GM18498 (cell line): ENCODE results near the gene POP7.
"Not testable (repeated sequence)": the region's sequence is repeated elsewhere in the genome, so short reads cannot be mapped to it uniquely, and the experiment has no call there.

Experiments
- ATAC-seq: cut with Tn5 transposase; IDR thresholded peaks from one replicate; pipeline ENCODE4 v1.9.1; 2021; ENCODE audit warnings: mild to moderate bottlenecking, moderate library complexity; ENCODE audit not compliant: unreplicated experiment

POP7 gene

DNA sequence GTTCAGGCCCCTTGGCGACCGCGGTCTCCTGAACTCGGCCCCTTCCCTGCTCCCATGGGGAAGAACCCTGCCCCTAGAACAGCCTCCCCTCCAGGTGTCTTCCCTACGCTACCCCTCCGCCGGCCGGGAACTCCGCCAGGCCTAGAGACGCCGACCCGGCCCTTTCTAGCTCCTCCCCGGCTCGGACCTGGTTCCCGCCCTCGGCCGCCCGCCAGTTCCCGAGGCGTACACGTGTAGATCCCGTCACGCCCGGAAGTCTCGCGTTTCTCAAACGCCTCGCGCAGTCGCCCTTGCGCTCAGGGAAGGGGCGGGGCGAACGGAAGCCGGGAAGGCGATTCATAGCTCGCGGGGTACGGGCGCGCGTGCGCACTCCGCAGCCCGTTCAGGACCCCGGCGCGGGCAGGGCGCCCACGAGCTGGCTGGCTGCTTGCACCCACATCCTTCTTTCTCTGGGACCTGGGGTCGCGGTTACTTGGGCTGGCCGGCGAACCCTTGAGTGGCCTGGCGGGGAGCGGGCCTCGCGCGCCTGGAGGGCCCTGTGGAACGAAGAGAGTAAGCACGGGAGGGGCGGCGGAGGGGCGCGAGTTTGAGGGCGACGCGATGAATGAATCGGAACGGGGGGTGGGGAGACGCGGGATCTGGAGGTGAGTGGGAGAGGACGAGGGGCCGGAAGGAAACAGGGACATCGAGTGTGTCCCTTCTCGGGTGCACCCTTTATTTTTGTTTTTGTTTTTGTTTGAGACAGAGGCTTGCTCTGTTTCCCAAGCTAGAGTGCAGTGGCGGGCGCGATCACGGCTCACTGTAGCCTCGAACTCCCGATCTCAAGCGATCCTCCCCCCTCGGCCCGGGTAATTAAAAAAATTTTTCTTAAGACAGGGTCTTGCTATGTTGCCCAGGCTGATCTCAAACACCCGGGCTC, at the start of gene POP7:
POP7 (plus strand) TSS at position 369 of the 919 bp plus-strand sequence. CDS start 710 bp downstream, outside the sequence.
- peak; percentile 89 for ATAC-seq

DNA sequence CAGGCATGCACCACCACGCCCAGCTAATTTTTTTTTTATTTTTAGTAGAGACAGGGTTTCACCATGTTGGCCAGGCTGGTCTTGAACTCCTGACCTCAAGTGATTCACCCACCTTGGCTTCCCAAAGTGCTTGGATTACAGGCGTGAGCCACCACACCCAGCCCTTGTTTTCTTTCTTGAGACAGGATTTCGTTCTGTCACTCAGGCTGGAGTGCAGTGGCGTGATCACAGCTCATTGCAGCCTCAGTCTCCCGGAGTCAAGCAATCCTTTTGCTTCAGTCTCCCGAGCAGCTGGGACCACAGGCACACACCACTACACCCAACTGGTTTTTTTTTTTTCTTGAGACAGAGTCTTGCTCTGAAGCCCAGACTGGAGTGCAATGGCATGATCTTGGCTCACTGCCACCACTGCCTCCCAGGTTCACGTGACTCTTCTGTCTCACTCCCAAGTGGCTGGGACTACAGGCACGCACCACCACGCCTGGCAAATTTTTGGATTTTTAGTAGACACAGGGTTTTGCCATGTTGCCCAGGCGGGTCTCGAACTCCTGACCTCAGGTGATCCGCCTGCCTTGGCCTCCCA, 43.6 kb upstream of the POP7 start:
- not testable (repeated sequence) for ATAC-seq

DNA sequence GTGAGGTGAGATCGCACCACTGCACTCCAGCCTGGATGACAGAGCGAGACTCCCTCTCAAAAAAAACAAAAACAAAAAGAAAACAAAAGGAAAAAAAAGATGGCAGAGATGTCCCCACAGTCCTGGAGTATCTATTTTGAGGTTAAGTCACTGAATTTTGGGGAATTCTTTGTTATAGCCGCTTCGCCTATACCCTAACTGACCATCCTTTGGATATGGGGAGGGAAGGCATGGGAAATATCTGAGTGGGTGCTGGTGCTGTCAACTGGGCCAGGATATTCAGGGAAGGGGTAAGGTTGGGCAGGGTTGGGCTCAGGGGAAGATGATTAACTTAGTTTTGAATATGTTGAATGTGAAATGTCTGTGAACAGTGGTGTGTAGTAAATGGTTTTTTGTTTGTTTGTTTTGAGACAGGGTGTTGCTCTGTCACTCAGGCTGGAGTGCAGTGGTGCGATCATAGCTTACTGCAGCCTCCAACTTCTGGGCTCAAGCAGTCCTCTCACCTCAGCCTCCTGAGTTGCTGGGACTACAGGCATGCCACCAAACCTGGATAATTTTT, 40.7 kb upstream of the POP7 start:
- ATAC-seq, result no peak

DNA sequence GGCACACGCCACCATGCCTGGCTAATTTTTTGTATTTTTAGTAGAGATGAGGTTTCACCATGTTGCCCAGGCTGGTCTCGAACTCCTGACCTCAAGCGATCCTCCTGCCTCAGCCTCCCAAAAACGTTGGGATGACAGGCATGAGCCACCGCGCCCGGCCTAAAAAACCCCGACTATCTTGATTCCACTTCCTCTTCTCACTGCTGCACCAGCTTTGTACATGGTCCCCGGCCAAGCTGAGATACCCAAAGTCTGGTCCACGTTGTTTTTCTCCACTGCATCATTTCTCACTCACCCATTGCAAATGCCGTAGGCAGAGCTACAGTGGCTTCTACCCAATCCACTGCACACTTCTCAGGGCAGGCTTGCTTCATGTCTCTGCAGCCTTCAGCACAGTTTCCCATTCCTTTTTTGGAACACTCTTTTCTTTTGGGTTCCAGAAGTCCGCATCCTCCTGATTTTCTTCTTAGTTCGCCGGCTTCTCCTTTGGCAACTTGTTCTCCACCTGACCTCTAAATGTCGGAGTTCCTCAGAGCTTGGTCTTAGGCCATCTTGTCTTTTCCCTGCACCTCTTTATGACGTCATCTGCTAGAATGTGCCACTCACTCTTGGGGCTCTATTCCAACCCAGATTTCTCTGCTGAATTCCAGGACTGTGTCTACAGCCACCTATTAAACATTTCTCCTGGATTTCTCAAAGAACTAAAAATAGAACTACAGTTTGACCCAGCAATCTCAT, 38.4 kb upstream of the POP7 start:
- no peak for ATAC-seq

DNA sequence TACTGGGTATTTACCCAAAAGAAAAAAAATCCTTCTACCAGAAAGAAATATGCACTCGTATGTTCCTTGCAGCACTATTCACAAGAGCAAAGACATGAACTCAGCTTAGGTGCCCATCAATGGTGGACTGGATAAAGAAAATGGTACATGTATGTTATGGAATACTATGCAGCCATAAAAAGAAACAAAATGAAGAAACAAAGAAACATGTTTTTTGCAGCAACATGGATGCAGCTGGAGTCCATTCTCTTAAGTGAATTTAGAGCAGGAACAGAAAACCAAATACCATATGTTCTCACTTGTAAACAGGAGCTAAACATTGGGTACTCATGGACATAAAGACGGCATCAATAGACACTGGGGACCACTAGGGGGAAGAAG, 37.9 kb upstream of the POP7 start:
- ATAC-seq, result no peak

DNA sequence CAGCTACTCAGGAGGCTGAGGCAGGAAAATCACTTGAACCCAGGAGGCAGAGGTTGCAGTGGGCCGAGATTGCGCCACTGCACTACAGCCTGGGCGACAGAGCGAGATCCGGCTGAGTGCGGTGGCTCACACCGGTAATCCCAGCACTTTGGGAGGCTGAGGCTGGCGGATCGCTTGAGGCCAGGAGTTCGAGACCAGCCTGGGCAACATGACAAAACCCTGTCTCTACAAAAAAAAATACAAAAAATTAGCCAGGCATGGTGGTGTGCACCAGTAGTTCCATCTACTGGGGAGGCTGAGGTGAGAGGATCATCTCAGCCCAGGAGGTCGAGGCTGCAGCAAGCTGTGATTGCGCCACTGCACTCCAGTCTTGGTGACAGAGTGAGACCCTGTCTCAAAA, 36.8 kb upstream of the POP7 start:
- not testable (repeated sequence) for ATAC-seq

DNA sequence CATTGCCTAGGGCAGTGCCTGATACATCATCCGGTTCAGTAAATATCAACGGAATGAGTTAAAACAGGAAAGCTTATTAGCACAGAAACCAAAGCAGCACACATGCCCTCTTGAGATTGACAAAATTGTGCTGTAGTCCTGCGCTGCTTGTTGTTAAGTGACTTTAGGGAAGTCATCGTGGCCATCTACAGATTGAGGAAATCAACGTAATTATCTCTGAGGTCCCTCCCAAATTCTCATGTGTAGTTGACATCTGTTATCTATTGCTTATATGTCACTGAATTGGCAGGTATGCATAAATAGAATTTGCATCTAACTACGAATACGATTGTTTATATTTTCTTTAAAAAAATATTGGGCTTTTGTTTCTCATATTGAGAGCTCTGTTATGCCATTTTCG, 35.8 kb upstream of the POP7 start:
- ATAC-seq, result no peak

DNA sequence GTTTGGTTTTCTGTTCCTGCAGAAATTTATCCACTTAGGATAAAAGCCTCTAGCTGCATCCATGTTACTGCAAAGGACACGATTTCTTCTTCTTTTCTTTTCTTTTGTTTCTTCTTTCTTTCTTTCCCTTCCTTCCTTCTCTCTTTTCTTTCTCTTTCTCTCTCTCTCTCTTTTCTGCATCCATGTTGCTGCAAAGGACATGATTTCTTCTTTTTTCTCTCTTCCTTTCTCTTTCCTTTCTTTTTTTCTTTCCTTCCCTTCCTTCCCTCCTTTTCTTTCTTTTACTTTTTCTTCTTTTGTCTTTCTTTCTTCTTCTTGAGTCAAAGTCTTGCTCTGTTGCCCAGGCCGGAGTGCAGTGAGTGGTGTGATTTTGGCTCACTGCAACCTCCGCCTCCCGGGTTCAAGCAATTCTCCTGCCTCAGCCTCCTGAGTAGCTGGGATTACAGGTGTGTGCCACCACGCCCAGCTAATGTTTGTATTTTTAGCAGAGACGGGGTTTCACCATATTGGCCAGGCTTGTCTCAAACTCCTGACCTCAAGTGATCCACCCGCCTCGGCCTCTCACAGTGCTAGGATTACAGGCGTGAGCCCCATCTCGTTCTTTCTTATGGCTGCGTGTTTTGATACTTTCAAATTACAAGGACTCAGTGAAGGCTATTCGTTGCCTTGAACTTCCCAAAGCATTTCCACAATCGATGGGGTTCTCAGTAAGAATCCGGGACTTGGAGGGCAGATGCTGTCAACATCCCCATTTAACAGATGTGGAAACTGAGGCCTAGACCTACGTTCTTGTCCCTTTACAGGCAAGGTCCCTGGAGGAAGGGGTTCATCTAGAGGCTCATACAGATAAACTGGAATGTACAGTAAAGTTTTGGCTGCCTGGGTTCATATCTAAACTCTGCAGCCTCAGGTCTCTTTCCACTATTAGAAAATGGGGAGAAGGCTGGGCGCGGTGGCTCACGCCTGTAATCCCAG, 34.3 kb upstream of the POP7 start:
- no peak for ATAC-seq

DNA sequence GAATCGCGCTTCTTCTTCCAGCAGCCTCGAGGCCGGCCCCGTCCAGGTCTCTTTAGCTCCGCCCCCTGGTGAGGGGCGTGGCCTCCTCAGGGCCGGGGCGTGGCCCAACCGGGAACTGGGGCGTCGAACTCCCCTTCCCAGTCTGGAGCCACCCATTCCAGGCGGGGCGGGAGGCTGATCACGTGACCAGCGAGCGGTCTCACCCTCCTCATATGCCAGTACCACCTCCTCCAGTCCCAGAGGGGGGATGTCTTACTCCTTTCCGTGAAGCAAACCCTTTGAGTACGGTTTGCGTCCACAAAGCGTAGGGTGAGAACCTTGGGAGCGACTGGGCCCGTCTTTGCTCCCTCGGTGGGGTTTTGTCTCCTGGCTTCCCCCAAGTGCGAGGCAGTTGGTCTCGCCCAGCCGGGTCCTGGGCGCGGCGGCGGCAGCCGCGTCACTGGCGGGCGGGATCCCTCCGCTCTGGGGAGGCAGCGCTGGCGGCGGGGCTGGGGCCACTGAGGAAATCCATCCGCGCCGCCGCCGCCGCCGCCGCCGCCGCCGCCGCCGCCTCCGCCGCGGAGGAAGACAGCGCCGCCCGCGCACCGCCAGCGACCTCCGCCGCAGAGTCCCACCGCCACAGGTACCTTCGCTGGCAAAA, 32.5 kb upstream of the POP7 start, which contains the start of gene GNB2:
GNB2 (plus strand) TSS at position 439 of the 640 bp plus-strand sequence. CDS start 2,526 bp downstream, outside the sequence.
- ATAC-seq, result peak; percentile 55

DNA sequence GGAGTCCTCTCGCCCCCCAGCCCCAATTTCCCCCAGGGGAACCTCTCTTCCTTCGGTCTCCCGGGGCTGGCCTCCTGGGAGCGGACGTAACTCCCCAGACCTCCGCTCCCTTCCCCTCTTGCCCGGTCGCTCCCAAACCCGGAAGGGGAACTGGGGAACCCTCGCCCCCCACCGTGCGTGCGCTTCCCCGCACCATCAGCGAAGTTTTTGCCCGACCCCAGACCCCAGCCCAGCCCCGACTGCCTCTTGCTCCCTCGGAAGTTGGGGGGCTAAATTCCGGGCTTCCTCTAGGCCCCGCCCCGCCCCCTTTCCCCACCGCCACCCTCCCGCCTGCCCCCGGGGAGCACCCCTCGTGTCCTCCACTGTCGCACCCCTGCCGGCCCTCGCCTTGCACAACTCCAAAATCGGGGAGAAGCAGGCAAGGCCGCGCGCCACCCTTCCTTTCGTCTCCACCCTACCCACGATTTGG, 31.9 kb upstream of the POP7 start:
- no peak for ATAC-seq

DNA sequence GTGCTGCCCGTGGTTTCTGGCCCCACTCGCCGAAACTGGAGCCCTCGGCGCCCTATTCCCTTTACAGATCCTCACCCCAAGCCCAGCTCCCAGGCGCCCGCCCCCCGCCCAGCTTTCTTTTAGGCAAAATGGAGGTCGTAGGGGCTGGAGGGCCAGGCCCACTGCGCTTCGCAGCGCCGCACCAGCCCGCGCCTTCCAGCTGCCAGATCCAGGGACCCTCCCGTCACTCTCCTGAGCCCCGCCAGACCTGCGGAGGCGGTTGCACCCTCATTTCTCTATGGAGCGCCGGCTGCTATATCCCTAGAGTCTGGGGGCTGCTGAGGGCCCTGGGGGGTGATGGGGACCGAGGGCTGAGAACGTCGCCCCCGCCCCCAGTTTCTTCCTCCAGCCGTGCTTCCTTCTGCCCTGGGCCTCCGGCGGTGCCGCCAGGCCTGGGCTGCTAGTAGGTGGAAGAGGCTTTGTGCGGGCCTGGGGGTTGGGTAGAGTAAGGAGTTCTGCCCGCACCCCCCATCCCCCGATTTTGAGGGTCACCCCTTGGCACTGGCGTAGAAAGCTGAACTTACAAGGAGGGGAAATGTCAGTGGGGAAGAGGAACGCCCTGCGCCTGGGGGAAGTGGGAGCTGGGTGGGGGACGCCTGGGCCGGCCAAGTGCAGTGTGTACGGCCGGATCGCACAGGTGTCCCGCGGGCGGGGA, 31.4 kb upstream of the POP7 start:
- ATAC-seq, result no peak

DNA sequence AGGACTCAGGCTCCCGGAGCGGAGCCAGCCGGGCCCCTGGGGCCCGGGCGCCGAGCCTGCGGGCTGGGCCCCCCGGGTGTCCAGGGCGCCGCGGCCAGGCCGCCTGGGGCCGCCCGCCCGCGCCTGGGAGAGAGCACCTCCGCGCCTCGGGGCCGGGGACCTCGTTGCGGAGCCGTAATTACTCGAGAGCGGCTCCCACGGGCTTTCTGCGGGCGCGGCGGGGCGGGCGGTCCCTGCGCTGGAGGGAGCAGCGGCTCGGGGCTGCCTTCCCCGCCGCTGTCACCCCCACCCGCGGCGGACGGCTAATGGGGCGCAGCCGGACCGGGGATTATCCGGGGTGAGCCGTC, 30.8 kb upstream of the POP7 start:
- ATAC-seq, result no peak

DNA sequence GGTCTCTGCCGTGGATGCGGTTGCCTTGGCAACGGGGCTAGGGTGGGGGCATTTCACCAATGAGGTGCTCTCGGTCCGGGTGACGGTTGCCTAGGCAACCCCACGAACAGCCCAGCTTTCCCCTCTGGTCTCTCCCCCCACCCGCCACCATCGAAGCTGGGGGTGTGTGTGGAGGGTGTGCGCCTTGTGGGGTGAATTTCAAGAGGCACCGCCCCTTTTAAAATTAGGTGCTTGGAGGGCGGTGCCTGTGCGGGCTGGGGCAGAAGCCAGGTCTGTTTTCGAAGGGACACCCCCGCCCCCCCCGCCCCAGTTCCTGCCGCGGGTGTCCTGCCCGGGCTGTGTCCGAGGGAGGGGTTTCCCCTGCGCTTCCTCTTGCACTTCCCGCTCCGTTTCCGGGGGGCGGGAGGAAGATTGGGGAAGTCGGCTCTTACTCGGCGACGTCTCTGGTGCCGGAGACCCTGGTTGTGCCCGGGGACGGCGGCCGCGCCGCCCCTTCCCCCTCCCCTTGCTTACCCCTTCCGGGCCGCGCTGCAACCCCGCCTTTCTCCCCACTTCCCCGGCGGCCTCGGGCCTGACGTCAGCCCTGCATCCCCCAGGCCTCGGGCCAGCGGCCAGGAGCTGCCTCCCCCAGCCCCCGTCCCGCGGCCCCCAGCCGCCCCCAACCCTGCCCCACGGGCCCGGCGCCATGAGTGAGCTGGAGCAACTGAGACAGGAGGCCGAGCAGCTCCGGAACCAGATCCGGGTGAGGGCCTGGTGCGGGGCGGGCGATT, 30.2 kb upstream of the POP7 start:
- ATAC-seq, result peak; percentile 38

DNA sequence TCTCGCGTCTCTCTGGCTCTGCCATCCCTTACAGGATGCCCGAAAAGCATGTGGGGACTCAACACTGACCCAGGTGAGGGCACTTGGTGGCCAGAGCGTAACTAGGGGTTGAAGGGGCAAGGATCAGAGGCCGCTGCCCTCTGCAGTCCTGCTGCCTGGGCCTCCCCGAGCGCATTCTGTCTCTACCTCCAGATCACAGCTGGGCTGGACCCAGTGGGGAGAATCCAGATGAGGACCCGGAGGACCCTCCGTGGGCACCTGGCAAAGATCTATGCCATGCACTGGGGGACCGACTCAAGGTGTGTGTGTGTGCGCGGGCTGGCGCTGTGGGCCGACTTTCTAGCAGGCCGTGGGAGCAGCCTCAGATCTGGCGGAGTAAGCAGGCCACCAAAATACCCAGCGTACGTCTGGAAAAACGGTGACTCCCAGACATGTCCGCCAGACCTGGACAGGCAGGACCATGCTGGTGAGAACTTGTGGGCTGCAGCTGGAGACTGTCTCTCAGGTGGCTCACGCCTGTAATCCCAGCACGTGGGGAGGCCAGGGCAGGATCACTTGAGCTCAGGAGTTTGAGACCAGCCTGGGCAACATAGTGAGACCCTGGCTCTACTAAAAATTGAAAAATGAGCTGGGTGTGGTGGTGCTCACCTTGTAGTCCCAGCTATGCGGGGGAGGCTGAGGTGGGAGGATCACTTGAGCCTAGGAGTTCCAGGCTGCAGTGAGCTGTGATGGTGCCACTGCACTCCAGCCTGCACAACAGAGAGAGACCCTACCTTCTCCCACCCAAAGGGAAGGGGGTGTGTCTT, 29.2 kb upstream of the POP7 start:
- ATAC-seq, result no peak

DNA sequence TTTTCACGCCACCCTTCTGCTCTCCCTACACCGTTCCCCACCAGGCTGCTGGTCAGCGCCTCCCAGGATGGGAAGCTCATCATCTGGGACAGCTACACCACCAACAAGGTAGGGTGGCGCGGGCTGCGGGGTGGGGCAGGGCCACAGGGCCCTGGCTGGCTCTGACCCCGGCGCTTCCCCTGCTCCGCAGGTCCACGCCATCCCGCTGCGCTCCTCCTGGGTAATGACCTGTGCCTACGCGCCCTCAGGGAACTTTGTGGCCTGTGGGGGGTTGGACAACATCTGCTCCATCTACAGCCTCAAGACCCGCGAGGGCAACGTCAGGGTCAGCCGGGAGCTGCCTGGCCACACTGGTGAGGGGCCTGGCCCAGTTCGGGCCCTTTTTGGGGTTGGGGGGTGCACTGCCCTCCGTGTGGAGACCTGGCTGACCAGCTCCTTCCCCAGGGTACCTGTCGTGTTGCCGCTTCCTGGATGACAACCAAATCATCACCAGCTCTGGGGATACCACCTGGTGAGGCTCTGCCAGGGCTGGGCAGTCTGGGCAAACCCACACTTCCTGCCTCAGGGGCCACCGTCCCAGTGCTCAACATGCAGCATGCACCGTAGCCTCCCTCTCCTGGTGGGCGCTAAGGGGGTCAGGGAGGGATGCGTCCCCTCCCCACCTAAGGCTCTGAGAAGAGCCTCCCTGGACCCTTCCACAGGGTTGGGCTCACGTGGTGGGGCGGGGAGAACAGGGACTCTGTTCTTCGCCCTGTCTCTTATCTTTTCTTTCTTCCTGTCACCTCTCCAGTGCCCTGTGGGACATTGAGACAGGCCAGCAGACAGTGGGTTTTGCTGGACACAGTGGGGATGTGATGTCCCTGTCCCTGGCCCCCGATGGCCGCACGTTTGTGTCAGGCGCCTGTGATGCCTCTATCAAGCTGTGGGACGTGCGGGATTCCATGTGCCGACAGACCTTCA, 28.3 kb upstream of the POP7 start:
- ATAC-seq, result no peak

DNA sequence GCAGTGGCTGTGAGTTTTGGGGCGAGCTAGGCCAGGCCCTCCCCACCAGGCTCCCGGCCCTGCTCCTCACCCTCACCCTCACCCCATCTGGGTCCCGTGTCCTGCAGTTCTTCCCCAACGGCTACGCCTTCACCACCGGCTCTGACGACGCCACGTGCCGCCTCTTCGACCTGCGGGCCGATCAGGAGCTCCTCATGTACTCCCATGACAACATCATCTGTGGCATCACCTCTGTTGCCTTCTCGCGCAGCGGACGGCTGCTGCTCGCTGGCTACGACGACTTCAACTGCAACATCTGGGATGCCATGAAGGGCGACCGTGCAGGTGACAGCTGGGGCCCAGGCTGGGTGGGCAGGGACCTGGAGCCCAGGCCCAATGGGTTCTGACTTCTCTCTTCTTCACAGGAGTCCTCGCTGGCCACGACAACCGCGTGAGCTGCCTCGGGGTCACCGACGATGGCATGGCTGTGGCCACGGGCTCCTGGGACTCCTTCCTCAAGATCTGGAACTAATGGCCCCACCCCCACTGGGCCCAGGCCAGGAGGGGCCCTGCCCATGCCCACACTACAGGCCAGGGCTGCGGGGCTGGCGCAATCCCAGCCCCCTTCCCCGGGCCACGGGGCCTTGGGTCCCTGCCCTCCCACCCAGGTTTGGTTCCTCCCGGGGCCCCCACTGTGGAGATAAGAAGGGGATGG, 27.5 kb upstream of the POP7 start:
- ATAC-seq, result no peak
